CD14-positive monocyte (primary cell): Measurements from ENCODE around the gene ZNF81. TPM values are rescaled to one million over a fixed set of nuclear protein-coding genes. Genes with fewer than 3 reads are reported as not detected.

ENCODE experiments used
- DNase-seq, 3 donors: peaks; one replicate each; pipeline ENCODE4 v3.0.0-alpha.2; 2011 to 2022
- H2AFZ ChIP-seq: 2 replicates; pipeline ENCODE4 v1.6.0; 2012; ENCODE audit warnings: mild to moderate bottlenecking, low read depth, low read length, inconsistent platforms; ENCODE audit not compliant: insufficient read depth, poor library complexity, severe bottlenecking
- H3K27ac ChIP-seq, 2 donors: 1 replicate in 1 of 2; 2 replicates in 1 of 2; pipeline ENCODE4 v1.5.1; 2012 to 2013; ENCODE audit warnings: low read length in 2 of 2, control low read depth in 1 of 2, inconsistent platforms in 1 of 2, low read depth in 1 of 2, mild to moderate bottlenecking in 1 of 2
- H3K27me3 ChIP-seq, 2 donors: one replicate each; pipeline versions ENCODE4 v1.6.0 to v1.6.1; 2011 to 2013; ENCODE audit warnings: low read length in 2 of 2; ENCODE audit not compliant: control insufficient read depth in 2 of 2, insufficient read depth in 2 of 2
- H3K36me3 ChIP-seq, 2 donors: replicated peaks in 1 of 2; 1 replicate in 1 of 2; 2 replicates in 1 of 2; pipeline versions ENCODE4 v1.5.1 to v1.6.1; 2012 to 2013; ENCODE audit warnings: low read length in 2 of 2, control low read depth in 1 of 2, inconsistent platforms in 1 of 2, mild to moderate bottlenecking in 1 of 2; ENCODE audit not compliant: insufficient read depth in 2 of 2, control insufficient read depth in 1 of 2
- H3K4me1 ChIP-seq, 2 donors: 1 replicate in 1 of 2; 2 replicates in 1 of 2; pipeline versions ENCODE4 v1.5.1 to v1.6.1; 2012 to 2013; ENCODE audit warnings: low read length in 2 of 2, control low read depth in 1 of 2, inconsistent platforms in 1 of 2, mild to moderate bottlenecking in 1 of 2, moderate library complexity in 1 of 2; ENCODE audit not compliant: insufficient read depth in 2 of 2, control insufficient read depth in 1 of 2
- H3K4me2 ChIP-seq: replicated peaks from 2 replicates; pipeline ENCODE3; 2012; ENCODE audit warnings: low read length, moderate library complexity, mild to moderate bottlenecking; ENCODE audit not compliant: poor library complexity, severe bottlenecking; ENCODE audit errors: extremely low read depth
- H3K4me3 ChIP-seq, 3 experiments: fragments of 200-600 bp in 1 of 3; sonication (generic) in 1 of 3; replicated peaks in 1 of 3; 1 replicate in 2 of 3; 2 replicates in 1 of 3; pipeline ENCODE4 v1.5.1; 2011 to 2013; ENCODE audit warnings: low read length in 3 of 3, mild to moderate bottlenecking in 3 of 3, control low read depth in 2 of 3, low read depth in 2 of 3, inconsistent platforms in 1 of 3, moderate library complexity in 1 of 3
- H3K79me2 ChIP-seq: 2 replicates; pipeline ENCODE4 v1.6.0; 2012; ENCODE audit warnings: mild to moderate bottlenecking, control low read depth, inconsistent platforms, low read length, moderate library complexity; ENCODE audit not compliant: insufficient read depth
- H3K9ac ChIP-seq: 2 replicates; pipeline ENCODE4 v1.6.0; 2017; ENCODE audit warnings: low read length, mild to moderate bottlenecking; ENCODE audit not compliant: insufficient read depth, poor library complexity, severe bottlenecking
- H3K9me3 ChIP-seq, 2 donors: replicated peaks in 1 of 2; 1 replicate in 1 of 2; 2 replicates in 1 of 2; pipeline versions ENCODE4 v1.5.1 to v1.6.1; 2012 to 2013; ENCODE audit warnings: low read length in 2 of 2, control low read depth in 1 of 2; ENCODE audit not compliant: control insufficient read depth in 1 of 2, insufficient read depth in 1 of 2
- H4K20me1 ChIP-seq: 2 replicates; pipeline ENCODE4 v1.6.0; 2012; ENCODE audit warnings: mild to moderate bottlenecking, low read length, control low read depth, moderate library complexity; ENCODE audit not compliant: insufficient read depth
- H3K27ac Mint-ChIP-seq, 7 donors: one replicate each; pipeline ENCODE4 v1.8.0; 2020; ENCODE audit warnings: mild to moderate bottlenecking in 7 of 7, mixed read lengths in 7 of 7, moderate library complexity in 6 of 7, inconsistent platforms in 2 of 7
- H3K27me3 Mint-ChIP-seq, 3 donors: one replicate each; pipeline ENCODE4 v1.8.0; 2021 to 2022; ENCODE audit warnings: low read depth in 3 of 3, mild to moderate bottlenecking in 3 of 3, mixed read lengths in 3 of 3, moderate library complexity in 3 of 3, inconsistent platforms in 1 of 3
- H3K36me3 Mint-ChIP-seq, 2 donors: one replicate each; pipeline ENCODE4 v1.8.0; 2020; ENCODE audit warnings: mixed read lengths in 2 of 2, inconsistent platforms in 1 of 2, mild to moderate bottlenecking in 1 of 2
- H3K4me1 Mint-ChIP-seq: one replicate; pipeline ENCODE4 v1.8.0; 2020; ENCODE audit warnings: mild to moderate bottlenecking, mixed read lengths
- H3K4me3 Mint-ChIP-seq, 2 donors: one replicate each; pipeline ENCODE4 v1.8.0; 2020; ENCODE audit warnings: mild to moderate bottlenecking in 2 of 2, mixed read lengths in 2 of 2, moderate library complexity in 1 of 2
- H3K9me3 Mint-ChIP-seq, 7 donors: one replicate each; pipeline ENCODE4 v1.8.0; 2020 to 2022; ENCODE audit warnings: mixed read lengths in 7 of 7, mild to moderate bottlenecking in 6 of 7, moderate library complexity in 6 of 7, inconsistent platforms in 2 of 7
- CTCF ChIP-seq: fragments of 200-600 bp; IDR thresholded peaks from one replicate; pipeline ENCODE4 v1.8.0; 2022; ENCODE audit warnings: antibody characterized with exemption, mild to moderate bottlenecking
- WGBS: methylation state at CpG from one replicate; pipeline ENCODE4 v1.1.5; 2013; ENCODE audit warnings: missing lambda C conversion rate; ENCODE audit not compliant: insufficient coverage; 5-methylcytosine and 5-hydroxymethylcytosine counted together
- intact Hi-C, 2 donors: fragments of 100-400 bp; cut with micrococcal nuclease; formaldehyde crosslinking; loops; one replicate each; pipeline versions ENCODE4 v1.15.0 to v1.15.1; 2023
- polyA plus RNA-seq, 3 donors: library from polyadenylated mRNA; depleted of rRNA in 1 of 3; unstranded in 2 of 3; stranded (reverse) in 1 of 3; fragments of 300-500 nt in 2 of 3; fragments of >200 nt in 1 of 3; fragmentation: Illumina TruSeq in 2 of 3; gene quantifications; 1 replicate in 2 of 3; 2 replicates in 1 of 3; pipeline ENCODE4 v1.2.3, GENCODE V29; 2012 to 2021

ZNF81 gene
- polyA plus RNA-seq, 3 donors = 1.7 to 3.4 (median 2.4) TPM

GRCh38 chrX:47915886-47916493, 79.3 kb downstream of the ZNF81 start:
- peaks cover 0 to 25% of the 10 kb centered on the region in 2 donors for H3K36me3 ChIP-seq
- DNase-seq = no peak
- no peaks in the 10 kb centered on the region for H3K27me3 ChIP-seq
- H3K4me1 ChIP-seq = no peaks in the 10 kb centered on the region
- peaks cover 10 to 70% of the 10 kb centered on the region in 2 donors for H3K9me3 ChIP-seq
- no peak overlapping the region for H3K27ac ChIP-seq
- no peak overlapping the region for H3K4me3 ChIP-seq
- H3K79me2 ChIP-seq = no peaks in the 10 kb centered on the region
- intact Hi-C loops = no loop called here
- no peak for TF ChIP-seq CTCF
- Mint-ChIP-seq H3K9me3 (peaks cover 16 to 49% (median 35%) of the 10 kb centered on the region in 7 donors), H3K4me1 (no peaks in the 10 kb centered on the region), H3K27me3 (no peaks in the 10 kb centered on the region), H3K4me3 (no peak overlapping the region), H3K36me3 (peaks cover 12 to 21% of the 10 kb centered on the region in 2 donors), H3K27ac (no peak overlapping the region)
- no peak overlapping the region for H3K9ac ChIP-seq
- no CpG with 5 or more reads among the region's 2 CpGs for WGBS
- H3K4me2 ChIP-seq = no peak overlapping the region
- H2AFZ ChIP-seq = no peak overlapping the region
- no peaks in the 10 kb centered on the region for H4K20me1 ChIP-seq

GRCh38 chrX:47918274-47918673, 81.6 kb downstream of the ZNF81 start:
- no peak for TF ChIP-seq CTCF
- peaks cover 16 to 53% (median 35%) of the 10 kb centered on the region in 7 donors for H3K9me3 Mint-ChIP-seq
- Histone ChIP-seq H3K4me3 (no peak overlapping the region), H3K4me1 (no peaks in the 10 kb centered on the region), H2AFZ (no peak overlapping the region), H3K4me2 (no peak overlapping the region), H3K9me3 (peaks cover 14 to 66% of the 10 kb centered on the region in 2 donors), H4K20me1 (no peaks in the 10 kb centered on the region), H3K79me2 (no peaks in the 10 kb centered on the region), H3K9ac (no peak overlapping the region), H3K36me3 (peaks cover 0 to 25% of the 10 kb centered on the region in 2 donors), H3K27ac (no peak overlapping the region), H3K27me3 (no peaks in the 10 kb centered on the region)
- H3K36me3 Mint-ChIP-seq = peaks cover 10 to 18% of the 10 kb centered on the region in 2 donors
- intact Hi-C loops = no loop called here
- no CpG with 5 or more reads among the region's 1 CpG for WGBS
- no peak overlapping the region for H3K4me3 Mint-ChIP-seq
- H3K27me3 Mint-ChIP-seq = no peaks in the 10 kb centered on the region
- no peak for DNase-seq
- no peaks in the 10 kb centered on the region for H3K4me1 Mint-ChIP-seq
- no peak overlapping the region for H3K27ac Mint-ChIP-seq
